AG04450 (cell line): Measurements from ENCODE around the gene SCUBE1. TPM values are rescaled to one million over a fixed set of nuclear protein-coding genes. Genes with fewer than 3 reads are reported as not detected.

ENCODE experiments used
- CTCF ChIA-PET: fragments of 300-600, 350-600 bp; formaldehyde crosslinking; extraction: SDS; loops from one replicate; lab custom pipeline; 2022; ENCODE audit warnings: antibody characterized with exemption, inconsistent platforms; lab: Charles Lee
- POLR2A ChIA-PET: fragments of 350-600 bp; formaldehyde crosslinking; extraction: SDS; loops from one replicate; lab custom pipeline; 2021; ENCODE audit warnings: antibody characterized with exemption, inconsistent platforms; lab: Yijun Ruan, JAX
- DNase-seq: peaks from one replicate; pipeline ENCODE4 v3.0.0-alpha.2; 2011; ENCODE audit warnings: low read depth, low spot score
- H3K27ac ChIP-seq: one replicate; pipeline ENCODE4 v1.5.1; 2012; ENCODE audit warnings: low read depth, low read length, control low read depth
- H3K27me3 ChIP-seq: one replicate; pipeline ENCODE4 v1.6.0; 2012; ENCODE audit warnings: low read length; ENCODE audit not compliant: control insufficient read depth, insufficient read depth
- H3K4me3 ChIP-seq: 2 replicates; pipeline ENCODE4 v1.5.1; 2011; ENCODE audit warnings: mild to moderate bottlenecking, low read depth, low read length, control low read depth
- H3K9me3 ChIP-seq: 2 replicates; pipeline ENCODE4 v1.5.1; 2012; ENCODE audit warnings: low read length; ENCODE audit not compliant: control insufficient read depth, insufficient read depth
- polyA minus RNA-seq: library from RNA; depleted of rRNA, polyadenylated mRNA; stranded (reverse); fragments of >200 nt; gene quantifications from 2 replicates; pipeline ENCODE4 v1.2.3, GENCODE V29; 2011; rRNA and poly(A)+ RNA removed
- polyA plus RNA-seq: library from polyadenylated mRNA; depleted of rRNA; stranded (reverse); fragments of >200 nt; gene quantifications from 2 replicates; pipeline ENCODE4 v1.2.3, GENCODE V29; 2011; rRNA removed
- TF ChIP-seq, protein P1 (sequence below): IDR thresholded peaks from 2 replicates; pipeline ENCODE4 v1.5.1; 2011; ENCODE audit warnings: low read depth, low read length, control low read depth, inconsistent platforms

The SCUBE1 gene
- polyA plus RNA-seq (not detected in 2 replicates), polyA minus RNA-seq (not detected in 2 replicates)

DNA sequence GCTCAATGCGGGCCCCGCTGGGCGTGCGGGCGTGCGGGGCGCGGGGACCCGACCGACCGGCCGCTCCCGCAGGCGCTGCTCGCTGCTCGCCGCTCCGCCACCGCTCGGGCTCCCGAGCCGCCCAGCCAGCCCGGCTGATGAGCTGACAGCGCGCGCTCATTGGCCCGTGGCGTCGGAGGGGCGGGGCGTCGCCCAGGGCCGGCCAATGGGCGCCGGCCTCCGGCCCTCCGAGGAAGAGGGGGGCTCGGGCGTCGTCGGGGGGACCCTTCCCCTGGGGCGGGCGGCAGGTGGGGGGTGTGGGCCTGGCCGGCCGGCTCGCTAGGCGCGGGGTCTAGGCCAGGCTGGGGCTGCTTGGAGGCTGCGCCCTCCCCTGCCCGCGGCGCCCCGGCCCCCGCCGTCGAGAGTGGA is at the start of gene SCUBE1:
Gene SCUBE1, minus strand, starts transcription at position 111 of the 408 bp plus-strand sequence. CDS start 111 bp downstream, outside the sequence.
- Histone ChIP-seq H3K27ac (no peak within 1 kb of the TSS), H3K27me3 (peaks cover 44% of the 10 kb centered on the region), H3K9me3 (no peaks in the 10 kb centered on the region; the same call in 1 of the 2 replicates), H3K4me3 (no peak within 1 kb of the TSS)
- CTCF ChIA-PET = no interaction called here
- TF ChIP-seq, protein P1, sequence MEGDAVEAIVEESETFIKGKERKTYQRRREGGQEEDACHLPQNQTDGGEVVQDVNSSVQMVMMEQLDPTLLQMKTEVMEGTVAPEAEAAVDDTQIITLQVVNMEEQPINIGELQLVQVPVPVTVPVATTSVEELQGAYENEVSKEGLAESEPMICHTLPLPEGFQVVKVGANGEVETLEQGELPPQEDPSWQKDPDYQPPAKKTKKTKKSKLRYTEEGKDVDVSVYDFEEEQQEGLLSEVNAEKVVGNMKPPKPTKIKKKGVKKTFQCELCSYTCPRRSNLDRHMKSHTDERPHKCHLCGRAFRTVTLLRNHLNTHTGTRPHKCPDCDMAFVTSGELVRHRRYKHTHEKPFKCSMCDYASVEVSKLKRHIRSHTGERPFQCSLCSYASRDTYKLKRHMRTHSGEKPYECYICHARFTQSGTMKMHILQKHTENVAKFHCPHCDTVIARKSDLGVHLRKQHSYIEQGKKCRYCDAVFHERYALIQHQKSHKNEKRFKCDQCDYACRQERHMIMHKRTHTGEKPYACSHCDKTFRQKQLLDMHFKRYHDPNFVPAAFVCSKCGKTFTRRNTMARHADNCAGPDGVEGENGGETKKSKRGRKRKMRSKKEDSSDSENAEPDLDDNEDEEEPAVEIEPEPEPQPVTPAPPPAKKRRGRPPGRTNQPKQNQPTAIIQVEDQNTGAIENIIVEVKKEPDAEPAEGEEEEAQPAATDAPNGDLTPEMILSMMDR = no peak
- POLR2A ChIA-PET = no interaction called here
- DNase-seq = no peak

DNA sequence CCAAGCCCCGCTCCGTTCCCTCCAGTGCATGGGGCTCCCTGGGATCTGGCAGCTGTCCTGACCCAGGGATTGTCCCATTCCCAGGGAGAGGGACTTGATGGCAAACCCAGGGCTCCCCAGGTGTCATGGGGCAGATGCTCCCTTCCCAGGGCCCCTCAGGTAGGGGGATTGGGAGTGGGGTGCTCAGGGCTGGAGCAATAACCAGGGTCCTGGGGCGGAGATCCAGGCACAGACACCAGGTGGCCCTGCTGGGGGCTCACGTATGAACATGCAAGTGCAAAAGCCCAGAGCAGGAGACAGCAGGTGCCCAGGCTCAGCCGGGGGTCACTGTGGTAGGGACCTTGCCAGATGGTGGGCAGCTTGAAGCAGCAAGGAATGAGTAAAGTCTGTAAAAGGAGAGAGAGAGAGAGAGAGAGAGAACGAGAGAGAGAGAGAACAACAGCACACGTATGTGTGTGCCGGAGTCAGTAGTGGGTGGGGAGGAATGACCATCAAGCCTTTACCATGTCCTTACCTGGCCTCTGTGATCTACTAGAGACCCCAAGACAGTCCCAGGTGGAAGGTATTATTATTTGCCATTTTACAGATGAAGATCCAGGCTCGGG is 49.3 kb upstream of the SCUBE1 start:
- ChIA-PET CTCF (interaction anchor here (0.7 kb wide), 1 partner anchor 396 kb away, joined by 9 read pairs; no protein-coding TSS in a partner anchor), POLR2A (no interaction called here)
- no peak overlapping the region for H3K27ac ChIP-seq
- no peaks in the 10 kb centered on the region for H3K9me3 ChIP-seq
- TF ChIP-seq, protein P1 = no peak
- no peak for DNase-seq
- peaks cover 7% of the 10 kb centered on the region for H3K27me3 ChIP-seq
- no peak overlapping the region for H3K4me3 ChIP-seq

DNA sequence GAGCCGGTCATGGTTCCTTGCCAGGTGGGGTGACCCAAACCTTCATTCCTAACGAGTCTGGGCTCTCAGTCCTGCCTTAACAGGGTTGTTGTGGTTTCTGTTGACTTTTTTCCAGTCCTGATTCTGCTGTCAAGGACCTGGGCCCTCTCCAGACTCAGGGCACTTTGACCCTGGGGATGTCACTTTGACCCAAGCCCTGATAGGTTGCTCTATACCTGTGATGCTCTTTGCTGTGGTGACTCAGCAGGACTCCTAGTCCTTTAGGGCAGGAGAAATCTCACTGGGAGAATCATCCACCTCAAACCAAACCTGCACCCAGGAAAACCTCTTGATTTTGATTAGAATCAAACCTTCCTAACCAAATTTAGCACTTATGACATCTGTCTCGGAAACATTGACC is 48.1 kb upstream of the SCUBE1 start:
- POLR2A ChIA-PET = no interaction called here

DNA sequence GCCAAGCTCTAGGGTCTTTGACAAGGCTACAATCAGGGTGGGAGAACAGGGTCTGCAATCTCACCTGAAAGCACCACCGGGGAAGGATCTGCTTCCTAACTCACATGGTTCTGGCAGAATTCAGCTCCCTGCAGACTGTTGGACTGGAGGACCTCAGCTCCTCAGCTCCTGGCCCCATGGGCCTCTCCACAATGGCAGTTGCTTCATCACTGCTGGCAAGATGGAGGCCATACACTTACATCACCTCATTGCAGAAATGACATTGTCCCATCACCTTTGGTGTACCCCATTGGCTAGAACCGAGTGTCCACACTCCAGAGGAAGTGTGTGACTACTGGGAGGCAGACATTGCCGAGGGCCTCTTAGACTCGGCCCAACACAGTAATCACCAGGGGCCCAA is 47.7 kb upstream of the SCUBE1 start:
- CTCF ChIA-PET = interaction anchor here (0.6 kb wide), 1 partner anchor 164 kb away, joined by 3 read pairs; no protein-coding TSS in a partner anchor
- DNase-seq = no peak

More for the DNA sequence above, 48.1 kb upstream of the SCUBE1 start:
- Histone ChIP-seq H3K27me3 (peaks cover 7% of the 10 kb centered on the region), H3K27ac (no peak overlapping the region), H3K4me3 (no peak overlapping the region), H3K9me3 (no peaks in the 10 kb centered on the region)
- no peak for DNase-seq
- TF ChIP-seq, protein P1 = no peak
- CTCF ChIA-PET = no interaction called here

DNA sequence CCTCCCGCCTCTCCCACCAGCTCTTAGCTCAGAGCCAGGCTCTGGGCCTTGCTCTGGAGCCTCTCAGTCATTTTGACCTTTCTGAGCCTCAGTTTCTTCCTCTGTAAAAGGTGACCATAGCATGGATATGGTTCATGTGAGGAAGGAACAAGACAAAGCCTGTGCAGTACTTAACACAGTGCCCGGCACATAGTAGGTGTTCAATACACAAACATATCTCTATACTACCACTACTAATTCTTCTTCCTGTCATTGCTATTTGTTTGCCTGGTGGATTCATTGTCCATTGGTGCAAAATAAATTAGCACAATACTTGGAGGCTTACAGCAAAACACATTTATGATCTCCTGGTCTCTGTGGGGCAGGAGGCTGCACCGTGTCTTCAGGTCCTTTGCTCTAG is 47.0 kb upstream of the SCUBE1 start:
- H3K27ac ChIP-seq = no peak overlapping the region
- no peaks in the 10 kb centered on the region for H3K9me3 ChIP-seq
- CTCF ChIA-PET = interaction anchor here (0.6 kb wide), 1 partner anchor 164 kb away, joined by 3 read pairs; no protein-coding TSS in a partner anchor
- TF ChIP-seq, protein P1 = no peak
- POLR2A ChIA-PET = no interaction called here
- peaks cover 7% of the 10 kb centered on the region for H3K27me3 ChIP-seq
- no peak for DNase-seq
- H3K4me3 ChIP-seq = no peak overlapping the region

More for the DNA sequence above, 47.7 kb upstream of the SCUBE1 start:
- H3K4me3 ChIP-seq = no peak overlapping the region
- peaks cover 7% of the 10 kb centered on the region for H3K27me3 ChIP-seq
- no peaks in the 10 kb centered on the region for H3K9me3 ChIP-seq
- POLR2A ChIA-PET = no interaction called here
- no peak overlapping the region for H3K27ac ChIP-seq
- TF ChIP-seq, protein P1 = no peak
